ENCODE results near the gene GLP2R. TPM values are rescaled to one million over a fixed set of nuclear protein-coding genes. Genes with fewer than 3 reads are reported as not detected.

The GLP2R gene
- total RNA-seq, 1 donor from 2014 or later = not detected

DNA sequence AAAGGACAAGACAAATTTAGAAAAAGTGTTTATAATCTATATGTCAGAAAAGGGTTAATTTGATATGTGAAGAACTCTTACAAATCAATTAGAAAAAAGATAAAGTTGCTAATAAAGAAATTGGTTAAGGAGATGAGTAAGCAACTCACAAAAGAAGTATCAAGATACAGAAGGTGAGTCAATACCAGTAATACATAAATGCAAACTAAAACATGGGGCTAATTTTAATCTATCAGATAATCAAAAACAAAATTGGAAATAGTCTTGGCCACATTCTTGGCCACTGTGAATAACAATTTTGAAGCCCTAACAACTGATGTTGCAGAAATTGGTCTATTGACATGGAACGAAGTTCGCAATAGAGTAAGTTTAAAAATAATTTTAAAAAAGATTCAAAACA lies 41.2 kb upstream of the GLP2R start:
- H3K27me3 Mint-ChIP-seq (ENCODE audit: unreplicated experiment) = no peaks in the 10 kb centered on the region
- DNase-seq = no peak
- H3K4me1 Mint-ChIP-seq (ENCODE audit: low read depth, unreplicated experiment) = peaks cover 3% of the 10 kb centered on the region
- TF ChIP-seq, protein P1, sequence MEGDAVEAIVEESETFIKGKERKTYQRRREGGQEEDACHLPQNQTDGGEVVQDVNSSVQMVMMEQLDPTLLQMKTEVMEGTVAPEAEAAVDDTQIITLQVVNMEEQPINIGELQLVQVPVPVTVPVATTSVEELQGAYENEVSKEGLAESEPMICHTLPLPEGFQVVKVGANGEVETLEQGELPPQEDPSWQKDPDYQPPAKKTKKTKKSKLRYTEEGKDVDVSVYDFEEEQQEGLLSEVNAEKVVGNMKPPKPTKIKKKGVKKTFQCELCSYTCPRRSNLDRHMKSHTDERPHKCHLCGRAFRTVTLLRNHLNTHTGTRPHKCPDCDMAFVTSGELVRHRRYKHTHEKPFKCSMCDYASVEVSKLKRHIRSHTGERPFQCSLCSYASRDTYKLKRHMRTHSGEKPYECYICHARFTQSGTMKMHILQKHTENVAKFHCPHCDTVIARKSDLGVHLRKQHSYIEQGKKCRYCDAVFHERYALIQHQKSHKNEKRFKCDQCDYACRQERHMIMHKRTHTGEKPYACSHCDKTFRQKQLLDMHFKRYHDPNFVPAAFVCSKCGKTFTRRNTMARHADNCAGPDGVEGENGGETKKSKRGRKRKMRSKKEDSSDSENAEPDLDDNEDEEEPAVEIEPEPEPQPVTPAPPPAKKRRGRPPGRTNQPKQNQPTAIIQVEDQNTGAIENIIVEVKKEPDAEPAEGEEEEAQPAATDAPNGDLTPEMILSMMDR (IDR thresholded peaks at IDR 0.05; ENCODE audit: partially characterized antibody, unreplicated experiment) = no peak
- H3K27ac Mint-ChIP-seq (ENCODE audit: unreplicated experiment) = no peak overlapping the region
- H3K4me3 Mint-ChIP-seq (ENCODE audit: unreplicated experiment) = no peak overlapping the region
- peaks cover 1% of the 10 kb centered on the region for H3K9me3 Mint-ChIP-seq (ENCODE audit: unreplicated experiment)
- no peaks in the 10 kb centered on the region for H3K36me3 Mint-ChIP-seq (ENCODE audit: unreplicated experiment)

DNA sequence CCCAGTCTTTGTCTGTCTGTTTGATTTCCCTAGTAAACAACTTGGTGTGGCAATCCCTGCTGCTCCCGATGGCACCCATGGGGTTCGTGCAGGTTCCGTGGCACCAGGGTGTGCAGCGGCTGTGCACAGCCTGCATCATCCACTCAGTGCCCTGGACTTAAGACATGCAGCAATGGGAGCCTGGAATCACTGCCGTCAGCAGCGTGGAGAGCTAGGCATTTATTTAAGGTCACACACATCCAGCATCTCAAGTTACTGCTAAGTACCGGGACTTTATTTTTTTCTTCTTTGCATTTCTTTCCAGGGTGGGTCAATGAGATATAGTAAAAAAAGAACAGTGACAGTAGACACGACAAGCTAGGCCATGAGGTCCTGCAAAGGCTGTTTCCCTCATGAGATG lies 37.1 kb upstream of the GLP2R start:
- no peaks in the 10 kb centered on the region for H3K27me3 Mint-ChIP-seq (ENCODE audit: unreplicated experiment)
- peaks cover 5% of the 10 kb centered on the region for H3K4me1 Mint-ChIP-seq (ENCODE audit: low read depth, unreplicated experiment)
- TF ChIP-seq, protein P1 (IDR thresholded peaks at IDR 0.05; ENCODE audit: partially characterized antibody, unreplicated experiment) = no peak
- no peak overlapping the region for H3K4me3 Mint-ChIP-seq (ENCODE audit: unreplicated experiment)
- H3K9me3 Mint-ChIP-seq (ENCODE audit: unreplicated experiment) = peaks cover 1% of the 10 kb centered on the region
- no peak overlapping the region for H3K27ac Mint-ChIP-seq (ENCODE audit: unreplicated experiment)
- no peaks in the 10 kb centered on the region for H3K36me3 Mint-ChIP-seq (ENCODE audit: unreplicated experiment)
- no peak for DNase-seq

DNA sequence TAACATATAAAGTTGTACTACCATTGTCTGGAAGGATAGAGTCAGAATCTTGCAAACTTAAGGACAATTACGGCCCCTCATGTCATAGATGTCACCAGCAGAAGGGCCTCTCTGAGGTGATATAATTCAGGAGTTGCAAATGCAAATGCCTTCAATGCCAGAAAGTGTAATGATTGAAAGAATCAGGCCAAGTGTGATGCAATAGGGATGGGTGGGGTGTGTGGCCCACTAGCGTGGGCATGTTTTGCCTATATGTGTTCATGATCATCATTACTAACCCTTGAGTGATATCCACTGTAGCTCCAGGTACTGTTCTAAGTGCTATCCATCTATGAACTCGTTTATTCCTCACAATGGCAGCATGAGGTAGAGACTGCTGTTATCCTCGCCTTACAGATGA lies 35.4 kb upstream of the GLP2R start:
- no peak for DNase-seq
- Mint-ChIP-seq H3K27me3 (ENCODE audit: unreplicated experiment) (no peaks in the 10 kb centered on the region), H3K4me3 (ENCODE audit: unreplicated experiment) (no peak overlapping the region), H3K4me1 (ENCODE audit: low read depth, unreplicated experiment) (peaks cover 5% of the 10 kb centered on the region), H3K9me3 (ENCODE audit: unreplicated experiment) (no peaks in the 10 kb centered on the region), H3K27ac (ENCODE audit: unreplicated experiment) (peak overlapping the region; percentile 28), H3K36me3 (ENCODE audit: unreplicated experiment) (no peaks in the 10 kb centered on the region)
- TF ChIP-seq, protein P1 (IDR thresholded peaks at IDR 0.05; ENCODE audit: partially characterized antibody, unreplicated experiment) = no peak

DNA sequence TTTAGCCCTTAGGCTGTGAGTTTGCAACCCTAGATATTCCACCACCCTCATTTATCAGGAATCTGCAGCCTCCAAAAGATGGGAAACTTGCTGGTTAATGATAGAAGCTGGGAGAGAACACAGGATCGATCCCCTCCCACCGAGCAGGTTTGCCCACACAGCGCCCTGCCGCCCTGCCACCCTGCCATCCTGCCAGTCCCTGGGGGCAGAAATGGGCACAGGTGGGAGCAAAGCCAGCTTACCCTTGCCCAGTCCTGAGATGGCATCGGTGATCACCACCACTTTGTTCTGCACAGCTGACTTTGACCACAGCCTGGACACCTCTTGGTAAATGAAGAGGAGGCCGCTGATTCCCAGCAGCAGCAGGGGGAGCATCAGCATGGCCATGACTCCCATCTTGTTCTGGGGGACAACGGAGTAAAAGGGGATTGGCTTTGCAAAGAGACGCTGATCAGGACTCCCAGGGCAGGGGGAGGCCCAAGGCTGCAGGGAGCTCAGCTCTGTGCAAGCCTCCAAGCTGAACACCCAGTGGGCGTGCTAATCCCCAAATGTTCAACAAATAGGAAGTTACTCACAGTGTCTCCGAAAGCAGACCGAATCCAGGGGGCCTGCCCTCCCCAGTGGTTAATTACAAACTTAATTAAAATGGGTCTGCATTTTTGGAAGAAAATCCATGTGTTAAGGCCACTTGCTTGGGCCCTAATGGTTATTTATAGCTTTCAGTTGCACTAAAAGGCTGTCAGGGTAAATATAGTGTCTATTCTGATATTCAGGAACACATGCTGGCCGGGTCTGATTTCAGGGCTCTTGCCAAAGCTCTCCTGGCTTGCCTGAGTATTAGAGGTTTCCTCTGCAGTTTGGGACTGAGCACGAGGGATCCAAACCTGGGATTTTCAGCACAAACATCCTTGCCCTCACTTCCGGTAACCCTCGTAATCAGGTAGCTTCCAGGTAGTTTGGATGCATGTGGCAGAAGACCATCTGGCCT lies 34.5 kb upstream of the GLP2R start, which contains the start of gene DHRS7C:
Gene DHRS7C (minus strand): TSS at position 704 of the 988 bp plus-strand sequence. CDS start 308 bp downstream, at position 396.
- Mint-ChIP-seq H3K27ac (ENCODE audit: unreplicated experiment) (peak within 1 kb of the TSS; percentile 28), H3K36me3 (ENCODE audit: unreplicated experiment) (no peaks in the 10 kb centered on the region), H3K27me3 (ENCODE audit: unreplicated experiment) (peaks cover 1% of the 10 kb centered on the region), H3K4me3 (ENCODE audit: unreplicated experiment) (no peak within 1 kb of the TSS), H3K9me3 (ENCODE audit: unreplicated experiment) (no peaks in the 10 kb centered on the region), H3K4me1 (ENCODE audit: low read depth, unreplicated experiment) (peaks cover 5% of the 10 kb centered on the region)
- DNase-seq = no peak
- TF ChIP-seq, protein P1 (IDR thresholded peaks at IDR 0.05; ENCODE audit: partially characterized antibody, unreplicated experiment) = no peak
